HG03432 (cell line): ENCODE results near the gene FABP2.
"Not testable (repeated sequence)": the region's sequence is repeated elsewhere in the genome, so short reads cannot be mapped to it uniquely, and the experiment has no call there.

Source experiments
- ATAC-seq: cut with Tn5 transposase; IDR thresholded peaks from one replicate; pipeline ENCODE4 v1.9.1; 2021; ENCODE audit warnings: mild to moderate bottlenecking, moderate library complexity; ENCODE audit not compliant: unreplicated experiment

The FABP2 gene

GRCh38 chr4:119313237-119313636 is 8.7 kb downstream of the FABP2 start:
- ATAC-seq, result no peak

GRCh38 chr4:119310826-119311225 is 11.1 kb downstream of the FABP2 start:
- no peak for ATAC-seq

- ATAC-seq, result no peak
Measured at GRCh38 chr4:119307606-119308005, 14.3 kb downstream of the FABP2 start.

GRCh38 chr4:119304431-119304830 is 17.5 kb downstream of the FABP2 start:
- no peak for ATAC-seq

- no peak for ATAC-seq
Measured at GRCh38 chr4:119303587-119304305, 18.2 kb downstream of the FABP2 start.

GRCh38 chr4:119302073-119302832 is 19.7 kb downstream of the FABP2 start:
- no peak for ATAC-seq

- peak; percentile 97 for ATAC-seq
Measured at GRCh38 chr4:119300101-119300978, 21.6 kb downstream of the FABP2 start.

GRCh38 chr4:119299741-119300100 is 22.2 kb downstream of the FABP2 start:
- ATAC-seq, result peak; percentile 47

GRCh38 chr4:119299260-119299671 is 22.7 kb downstream of the FABP2 start:
- no peak for ATAC-seq

- no peak for ATAC-seq
Measured at GRCh38 chr4:119297795-119298194, 24.1 kb downstream of the FABP2 start.

GRCh38 chr4:119296356-119296755 is 25.6 kb downstream of the FABP2 start:
- no peak for ATAC-seq

GRCh38 chr4:119290598-119290997 is 31.3 kb downstream of the FABP2 start:
- ATAC-seq, result no peak

GRCh38 chr4:119289313-119289712 is 32.6 kb downstream of the FABP2 start:
- no peak for ATAC-seq

GRCh38 chr4:119286377-119287002 is 35.4 kb downstream of the FABP2 start:
- peak; percentile 55 for ATAC-seq

- ATAC-seq, result peak; percentile 71
Measured at GRCh38 chr4:119284876-119285780, 36.8 kb downstream of the FABP2 start.

GRCh38 chr4:119281393-119281792 is 40.5 kb downstream of the FABP2 start:
- ATAC-seq, result no peak

- not testable (repeated sequence) for ATAC-seq
Measured at GRCh38 chr4:119279945-119280344, 42.0 kb downstream of the FABP2 start.

- not testable (repeated sequence) for ATAC-seq
Measured at GRCh38 chr4:119279541-119279940, 42.4 kb downstream of the FABP2 start.

- no peak for ATAC-seq
Measured at GRCh38 chr4:119271361-119272085, 50.4 kb downstream of the FABP2 start.
